ENCODE results near the gene PI16.
"Not testable (repeated sequence)": the region's sequence is repeated elsewhere in the genome, so short reads cannot be mapped to it uniquely, and the experiment has no call there.

PI16 gene

DNA sequence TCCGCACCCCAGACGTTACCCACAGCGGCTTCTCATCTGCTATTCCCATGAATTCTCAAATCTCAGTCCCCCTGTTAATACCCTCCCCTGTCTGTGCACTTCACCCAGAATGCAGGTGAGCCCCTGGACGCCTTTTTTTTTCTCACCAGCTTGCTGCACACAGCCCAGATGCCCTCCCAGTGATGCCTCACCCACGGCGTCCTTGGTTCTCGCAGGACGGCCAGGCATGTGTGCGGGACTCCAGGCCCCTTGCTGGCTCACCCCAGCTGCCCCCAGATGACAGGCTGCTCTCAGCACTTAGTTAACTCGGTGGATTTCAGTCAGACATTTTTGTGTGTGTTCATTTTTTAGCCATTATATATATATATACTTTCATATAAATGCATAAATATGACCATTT is 25.4 kb upstream of the PI16 start:
- no peak for DNase-seq

DNA sequence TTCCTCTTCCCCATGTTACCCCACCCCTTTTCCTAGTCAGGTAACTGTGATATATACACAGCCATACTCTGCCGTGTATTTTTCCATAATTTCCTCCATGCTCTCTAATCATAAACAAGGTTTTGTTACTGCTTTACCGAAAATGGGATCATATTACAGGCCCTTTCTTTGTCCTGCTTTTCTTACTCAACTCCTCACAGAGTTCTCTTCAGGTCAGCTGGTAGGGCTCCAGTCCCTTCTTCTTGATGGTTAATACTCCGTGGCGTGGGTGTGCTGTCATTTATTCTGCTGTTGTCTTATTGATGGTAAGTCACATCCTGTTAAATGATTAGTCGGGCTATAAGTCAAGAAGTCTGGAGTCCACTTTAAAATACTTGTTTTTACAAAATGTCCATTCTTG is 24.9 kb upstream of the PI16 start:
- DNase-seq: no peak

DNA sequence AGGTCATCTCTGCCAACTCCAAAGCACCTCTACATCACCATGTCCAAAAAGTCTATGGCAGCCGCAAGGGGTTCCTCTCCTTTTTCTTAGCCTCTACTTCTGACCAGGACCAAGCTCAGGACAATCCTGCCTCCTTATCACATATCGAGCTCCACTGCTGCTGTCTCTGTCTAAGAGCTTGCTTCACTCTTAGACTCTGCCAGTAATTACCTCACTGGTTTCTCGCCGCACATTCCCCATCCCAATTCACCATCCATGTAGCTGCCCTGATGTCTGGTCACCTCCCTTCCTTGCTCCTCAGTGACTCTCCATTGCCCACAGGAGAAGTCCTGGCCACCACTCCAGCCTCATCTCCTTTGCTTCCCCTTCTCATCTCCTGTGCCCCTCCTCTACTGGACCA is 24.1 kb upstream of the PI16 start:
- no peak for DNase-seq

DNA sequence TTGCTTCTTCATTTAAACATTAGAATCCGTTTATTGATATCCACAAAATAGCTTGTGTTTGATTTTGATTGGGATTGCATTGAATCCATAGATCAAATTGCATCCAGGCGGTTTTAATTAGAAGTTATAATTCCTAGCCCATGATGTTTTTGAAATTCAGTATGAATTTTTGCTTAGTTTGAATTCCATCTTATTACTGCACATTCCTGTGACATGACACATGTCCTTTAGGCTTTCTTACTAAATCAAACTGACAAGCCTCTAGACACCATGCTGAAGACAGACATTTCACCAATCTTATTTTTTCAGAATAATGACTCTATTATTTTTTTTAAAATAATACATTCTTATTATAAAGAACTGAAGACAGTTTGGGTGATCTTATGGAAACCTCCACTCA is 21.4 kb upstream of the PI16 start:
- no peak for DNase-seq

DNA sequence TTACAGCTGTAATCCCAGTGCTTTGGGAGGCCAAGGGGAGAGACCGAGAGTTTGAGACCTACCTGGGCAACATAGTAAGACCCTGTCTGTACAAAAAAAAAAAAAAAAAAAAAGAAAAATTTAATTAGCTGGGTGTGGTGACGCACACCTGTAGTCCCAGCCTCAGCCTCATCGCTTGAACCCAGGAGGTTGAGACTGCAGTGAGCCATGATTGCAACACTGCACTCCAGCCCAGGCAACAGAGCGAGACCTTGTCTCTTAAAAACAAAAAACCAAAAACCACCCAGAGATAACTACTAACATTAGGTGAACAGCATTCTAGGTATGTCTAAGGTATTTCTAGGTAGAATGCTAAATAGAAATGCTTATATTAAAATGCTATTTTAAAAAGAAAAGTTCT is 21.0 kb upstream of the PI16 start:
- DNase-seq: no peak

DNA sequence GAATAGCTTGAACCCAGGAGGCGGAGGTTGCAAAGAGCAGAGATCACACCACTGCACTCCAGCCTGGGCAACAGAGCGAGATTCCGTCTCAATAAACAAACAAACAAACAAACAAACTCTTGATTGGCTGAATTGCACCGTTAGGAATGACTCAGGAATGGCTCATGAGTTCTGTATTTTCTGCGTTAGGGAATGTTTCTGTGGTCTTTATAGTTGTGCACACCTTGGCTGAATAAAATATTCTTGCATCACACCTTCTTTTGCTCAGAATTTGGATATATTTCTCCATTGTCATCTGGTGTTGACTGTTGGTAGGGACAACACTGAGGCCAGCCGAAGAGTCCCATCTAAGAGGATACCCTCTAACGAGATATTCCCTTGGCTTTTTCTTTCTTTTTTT is 19.6 kb upstream of the PI16 start:
- DNase-seq: no peak

DNA sequence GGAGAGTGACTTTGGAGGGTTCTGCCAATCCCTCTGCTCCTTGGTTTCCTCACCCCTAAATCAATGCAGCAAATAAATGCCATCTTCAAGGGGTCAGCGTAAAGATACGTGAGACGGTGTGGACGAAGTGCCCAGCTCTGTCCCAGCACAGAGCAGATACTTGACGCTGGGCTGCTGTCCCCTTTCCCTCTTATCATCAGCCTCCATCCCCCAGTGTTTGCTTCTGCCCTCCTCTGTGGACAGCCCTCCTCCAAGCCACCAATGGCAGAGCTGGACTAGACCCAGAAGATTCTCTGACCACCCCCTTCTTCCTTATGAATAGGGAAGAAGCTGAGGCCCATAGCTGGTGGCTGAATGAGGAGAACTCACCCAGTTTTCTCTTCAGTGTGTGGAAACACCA is 17.7 kb upstream of the PI16 start:
- DNase-seq: no peak

DNA sequence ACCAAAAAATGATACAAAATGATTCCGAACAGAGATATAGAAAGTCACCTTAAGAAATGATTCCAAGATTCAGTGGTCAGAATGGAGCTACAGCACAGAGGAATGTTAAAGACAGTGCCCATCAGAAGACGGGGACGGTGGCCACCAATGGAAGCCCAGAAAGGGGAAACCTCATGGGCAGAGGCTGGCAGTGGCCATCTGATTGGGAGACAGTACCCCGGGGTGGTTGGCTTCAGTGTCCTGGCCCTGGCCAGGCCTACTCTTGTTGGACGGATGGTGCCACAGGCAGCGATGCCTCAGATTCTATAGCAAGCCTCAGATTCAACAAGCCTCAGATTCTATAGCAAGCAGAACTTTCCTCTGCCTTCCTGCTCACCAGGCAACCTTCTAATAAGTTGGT is 16.6 kb upstream of the PI16 start:
- no peak for DNase-seq

DNA sequence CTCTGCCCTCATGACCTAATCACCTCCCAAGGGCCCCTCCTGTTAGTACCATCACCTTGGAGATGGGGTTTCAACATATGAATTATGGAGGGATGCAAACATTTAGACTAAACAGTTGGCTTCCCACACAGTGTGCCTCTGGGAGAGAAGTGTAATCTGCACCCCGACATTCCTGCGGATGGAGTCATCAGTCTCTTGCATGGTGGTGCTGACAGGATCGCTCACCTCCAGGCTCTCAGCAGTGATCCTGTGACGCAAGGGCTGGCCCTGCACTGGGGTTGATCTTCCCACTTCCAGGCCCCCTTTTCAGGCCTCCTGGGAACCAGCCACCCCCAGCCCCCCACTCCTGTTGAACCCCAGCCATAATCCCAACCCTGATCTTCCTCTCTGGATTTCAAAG is 16.0 kb upstream of the PI16 start:
- DNase-seq: no peak

DNA sequence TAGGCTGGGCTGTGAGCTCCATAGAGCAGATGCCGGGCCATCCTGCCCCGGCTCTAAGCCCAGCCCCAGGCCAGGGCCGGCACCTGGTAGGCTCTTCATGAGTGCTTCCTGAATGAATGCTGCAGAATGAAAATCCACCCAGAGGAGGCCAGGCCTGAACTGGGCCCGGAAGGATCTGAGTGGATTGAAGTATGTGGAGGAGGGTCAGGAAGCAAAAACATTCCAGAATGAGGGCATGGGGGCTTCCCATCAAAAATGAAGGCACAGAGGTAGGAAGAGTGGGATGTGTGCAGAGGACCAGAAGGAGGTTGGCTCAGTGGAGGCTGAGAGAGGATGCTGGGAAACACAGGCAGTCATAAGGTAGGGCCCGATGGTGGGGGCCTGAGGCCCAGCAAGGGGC is 15.5 kb upstream of the PI16 start:
- DNase-seq: not testable (repeated sequence)

DNA sequence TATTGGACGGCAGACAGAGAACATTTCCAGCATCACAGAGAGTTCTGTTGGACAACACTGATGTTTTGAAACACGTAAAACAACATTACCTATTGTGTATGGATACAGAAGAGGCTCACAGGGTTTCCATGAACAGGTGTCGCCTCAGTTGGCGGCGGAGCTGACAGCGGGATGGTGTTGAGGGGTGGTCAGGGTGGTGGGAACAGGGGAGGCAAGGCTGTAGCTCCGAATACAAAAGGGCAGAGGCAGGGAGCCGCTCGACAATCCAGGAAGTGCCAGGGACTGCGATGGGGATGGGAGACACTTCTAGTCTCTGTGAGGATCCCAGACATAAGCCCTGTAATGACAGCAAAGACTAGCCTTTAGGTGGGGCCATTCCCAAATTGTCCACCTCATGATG is 14.5 kb upstream of the PI16 start:
- DNase-seq: no peak

DNA sequence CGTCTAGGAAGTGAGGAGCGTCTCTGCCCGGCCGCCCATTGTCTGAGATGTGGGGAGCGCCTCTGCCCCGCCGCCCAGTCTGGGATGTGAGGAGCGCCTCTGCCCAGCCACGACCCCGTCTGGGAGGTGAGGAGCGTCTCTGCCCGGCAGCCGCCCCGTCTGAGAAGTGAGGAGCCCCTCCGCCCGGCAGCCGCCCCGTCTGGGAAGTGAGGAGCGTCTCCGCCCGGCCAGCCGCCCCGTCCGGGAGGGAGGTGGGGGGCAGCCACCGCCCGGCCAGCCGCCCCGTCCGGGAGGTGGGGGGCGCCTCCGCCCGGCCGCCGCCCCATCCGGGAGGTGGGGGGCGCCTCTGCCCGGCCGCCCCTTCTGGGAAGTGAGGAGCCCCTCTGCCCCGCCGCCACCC is 13.0 kb upstream of the PI16 start:
- DNase-seq: not testable (repeated sequence)

DNA sequence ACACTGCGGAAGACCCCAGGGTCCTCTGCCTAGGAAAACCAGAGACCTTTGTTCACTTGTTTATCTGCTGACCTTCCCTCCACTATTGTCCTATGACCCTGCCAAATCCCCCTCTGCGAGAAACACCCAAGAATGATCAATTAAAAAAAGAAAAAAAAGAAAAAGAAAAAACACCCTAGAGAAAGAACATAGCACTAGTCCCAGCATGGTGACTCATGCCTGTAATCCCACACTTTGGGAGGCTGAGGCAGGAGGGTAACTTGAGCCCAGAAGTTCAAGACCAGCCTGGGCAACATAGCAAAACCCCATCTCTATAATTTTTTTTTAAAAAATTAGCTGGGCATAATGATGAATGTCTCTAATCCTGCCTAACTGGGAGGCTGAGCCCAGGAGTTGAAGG is 12.2 kb upstream of the PI16 start:
- not testable (repeated sequence) for DNase-seq

DNA sequence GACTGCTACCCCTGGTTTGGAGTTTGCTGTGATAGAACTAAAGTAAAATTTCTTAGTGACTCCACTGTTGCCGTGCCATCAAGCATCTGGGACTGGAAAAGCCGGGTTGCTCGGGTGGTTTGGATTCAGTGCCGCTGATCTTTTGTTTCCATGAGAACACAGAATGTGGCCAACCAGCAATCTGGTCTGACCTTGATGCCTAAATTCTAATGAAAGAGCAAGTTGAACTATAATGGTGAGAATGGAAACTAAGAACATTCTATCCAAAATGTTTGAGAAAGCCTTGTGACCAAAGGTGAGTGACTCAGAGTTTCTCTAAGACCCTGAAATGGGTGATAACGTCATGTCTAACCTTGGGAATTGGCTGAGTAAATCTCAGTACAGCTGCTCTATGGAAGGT is 9.9 kb upstream of the PI16 start:
- no peak for DNase-seq

DNA sequence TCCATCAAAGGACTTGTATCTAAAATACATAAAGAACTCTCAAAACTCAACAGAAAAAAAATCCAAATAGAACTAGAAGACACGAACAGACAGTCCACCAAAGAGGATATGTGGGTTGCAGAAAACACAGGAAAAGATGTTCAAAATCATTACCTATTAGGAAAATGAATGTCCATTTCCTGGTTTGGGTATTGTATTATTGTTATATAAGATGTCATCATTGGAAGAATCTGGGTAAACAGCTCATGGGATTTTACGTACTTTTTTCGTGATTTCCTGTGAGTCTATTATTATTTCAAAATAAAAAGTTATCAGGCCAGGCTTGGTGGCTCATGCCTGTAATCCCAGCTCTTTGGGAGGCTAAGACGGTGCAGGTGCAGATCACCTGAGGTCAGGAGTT is 9.2 kb upstream of the PI16 start:
- no peak for DNase-seq

DNA sequence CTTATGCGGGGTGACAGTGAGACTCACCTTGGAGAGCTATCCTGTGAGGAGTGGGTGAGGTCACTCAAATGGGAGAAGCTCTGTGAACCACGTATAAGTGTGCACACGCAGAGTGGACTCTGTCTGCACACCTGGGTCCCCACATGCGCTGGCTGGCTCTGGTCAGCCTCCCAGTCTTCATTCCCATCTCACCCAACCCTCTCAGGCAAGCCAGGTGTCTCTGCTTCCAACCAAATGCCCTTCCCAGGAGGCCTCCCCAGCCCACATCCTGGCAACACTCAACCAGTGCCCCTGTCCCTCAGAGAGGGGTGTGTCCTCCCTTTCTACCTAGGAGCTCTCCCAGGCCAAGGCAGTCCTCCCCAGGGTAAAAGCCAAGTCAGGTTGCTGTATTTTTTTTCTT is 8.0 kb upstream of the PI16 start:
- DNase-seq: no peak

DNA sequence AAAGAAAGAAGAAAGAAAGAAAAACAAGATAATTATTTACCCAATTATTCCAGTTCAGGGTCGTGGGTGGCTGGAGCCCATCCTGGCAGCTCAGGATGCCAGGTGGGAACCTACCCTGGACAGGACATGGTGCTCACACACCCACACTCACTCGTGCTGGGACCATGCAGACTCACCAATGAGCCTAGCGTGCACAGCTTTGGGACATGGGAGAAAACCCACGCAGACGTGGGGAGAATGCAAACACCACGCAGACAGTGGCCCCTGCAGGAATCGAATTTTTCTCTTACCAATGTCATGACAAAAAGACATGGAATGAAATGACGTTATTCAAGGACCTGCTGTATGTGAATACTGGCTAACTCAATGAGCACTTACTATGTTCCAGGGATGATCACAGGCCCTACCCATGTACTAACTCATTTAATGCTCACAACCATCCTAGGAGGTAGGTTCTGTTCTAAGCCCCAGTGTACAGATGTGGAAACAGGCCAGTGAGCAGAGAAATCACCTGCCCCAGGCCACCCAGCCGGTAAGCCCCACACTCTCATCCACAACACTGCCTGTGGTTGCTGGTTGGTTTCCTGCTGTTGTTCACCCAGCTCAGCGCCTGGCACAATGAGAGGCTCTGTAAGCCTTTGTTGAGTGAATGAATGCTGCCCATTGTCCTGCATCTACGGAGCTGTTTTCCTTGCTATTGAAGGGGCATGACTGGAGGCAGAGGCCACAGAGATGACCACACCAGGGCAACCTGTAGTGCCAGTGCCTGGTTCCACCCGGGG is 6.8 kb upstream of the PI16 start:
- DNase-seq: no peak

DNA sequence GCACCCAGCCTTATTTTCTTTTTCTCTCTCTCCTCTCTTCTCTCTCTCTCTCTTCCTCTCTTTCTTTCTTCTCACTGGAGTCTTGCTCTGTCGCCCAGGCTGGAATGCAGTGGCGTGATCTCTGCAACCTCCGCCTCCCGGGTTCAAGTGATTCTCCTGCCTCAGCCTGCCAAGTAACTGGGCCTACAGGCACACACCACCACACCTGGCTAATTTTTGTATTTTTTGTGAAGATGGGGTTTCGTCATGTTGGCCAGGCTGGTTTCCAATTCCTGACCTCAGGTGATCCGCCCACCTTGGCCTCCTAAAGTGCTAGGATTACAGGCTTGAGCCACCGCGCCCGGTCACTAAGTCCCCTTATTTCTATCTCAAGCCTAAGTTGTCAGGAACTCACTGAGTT is 5.5 kb upstream of the PI16 start:
- DNase-seq: not testable (repeated sequence)

DNA sequence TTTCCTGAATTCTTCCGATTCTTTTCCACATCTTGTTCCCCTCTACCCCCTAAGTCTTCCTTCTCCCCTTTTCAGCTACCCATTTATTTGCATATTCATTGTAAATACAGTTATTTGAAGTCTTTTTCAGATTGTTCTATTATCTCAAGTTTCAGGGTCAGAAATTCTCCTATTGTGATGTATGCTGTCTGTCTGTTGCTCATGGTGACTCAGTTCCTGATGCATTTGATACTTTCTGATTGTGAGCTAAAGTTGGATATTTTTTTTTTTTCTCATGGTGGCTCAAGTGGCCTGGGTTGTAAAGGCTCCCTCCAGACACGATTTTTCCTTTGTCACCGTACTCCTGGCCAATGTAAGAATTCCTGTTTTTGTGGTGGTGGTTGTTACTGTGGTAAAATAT is 4.9 kb upstream of the PI16 start:
- no peak for DNase-seq

DNA sequence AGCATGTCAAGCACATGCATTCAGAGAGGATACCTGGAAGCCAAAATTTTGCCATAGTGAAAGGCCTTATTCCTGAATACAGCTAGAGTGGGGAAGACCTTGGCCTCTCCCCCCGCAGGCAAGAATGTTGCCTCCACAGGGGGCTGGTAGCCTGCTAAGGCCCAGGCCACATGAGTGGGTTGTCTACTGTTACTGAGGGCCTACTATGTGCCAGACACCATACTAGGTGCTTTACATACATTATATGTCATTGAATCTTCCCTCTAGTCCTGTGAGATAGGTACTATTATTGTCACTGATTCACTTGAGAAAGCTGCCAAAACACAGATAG is 642 bp upstream of the PI16 start:
- no peak for DNase-seq

DNA sequence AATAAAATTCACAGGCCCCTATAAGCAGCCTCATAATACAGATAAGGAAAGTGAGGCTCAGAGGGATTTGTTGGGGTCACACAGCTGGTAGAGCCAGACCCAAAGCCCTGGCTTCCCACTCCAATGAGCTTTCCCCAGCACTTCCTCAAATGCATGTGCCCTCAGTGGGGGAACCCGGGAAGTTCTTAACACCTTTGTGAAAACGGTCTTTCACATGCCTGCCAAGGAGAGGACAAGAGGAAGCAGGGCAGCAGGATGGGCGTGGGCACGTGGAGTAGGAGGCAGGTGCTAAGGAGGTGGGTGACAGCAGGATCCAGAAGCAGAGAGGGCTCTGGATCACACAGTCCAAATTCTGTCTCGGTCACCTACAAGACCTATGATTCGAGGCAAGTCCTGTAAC is 598 bp downstream of the PI16 start:
- no peak for DNase-seq

DNA sequence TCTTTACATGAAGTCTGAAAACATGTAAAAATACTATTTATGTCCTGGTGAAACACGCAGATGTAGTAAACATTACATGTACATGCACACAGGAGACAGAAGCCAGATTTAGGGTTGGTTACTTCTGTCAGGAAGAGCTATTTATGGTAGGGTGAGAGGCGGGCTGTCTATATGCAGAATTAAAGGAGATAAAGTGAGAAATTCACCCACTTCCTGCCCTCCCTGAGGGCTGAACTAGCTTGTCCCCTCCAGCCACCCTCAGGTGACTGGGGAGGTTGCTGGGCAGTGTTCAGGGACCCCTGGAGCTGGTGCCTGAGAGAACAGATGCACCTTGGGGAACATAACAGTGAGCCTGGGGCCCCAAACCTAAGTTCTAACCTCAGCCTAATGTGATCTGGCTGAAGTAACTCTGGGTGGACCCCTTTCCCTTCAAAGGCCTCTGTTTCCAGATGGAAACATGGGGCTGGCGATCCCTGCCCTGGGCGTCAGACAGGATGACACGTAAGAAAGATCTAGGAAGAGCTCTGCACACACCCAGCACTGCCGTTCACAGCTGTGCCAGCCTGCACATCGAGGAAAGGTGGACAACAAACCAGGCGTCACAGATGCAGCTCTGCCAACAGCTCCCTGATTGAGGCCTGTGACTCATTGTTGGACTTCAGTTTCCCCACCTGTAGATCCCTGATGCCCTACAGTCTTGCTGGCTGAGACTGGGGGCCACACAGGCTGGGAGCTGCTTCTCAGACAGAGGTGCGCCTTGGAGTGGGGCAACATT is 1.3 kb downstream of the PI16 start:
- no peak for DNase-seq

DNA sequence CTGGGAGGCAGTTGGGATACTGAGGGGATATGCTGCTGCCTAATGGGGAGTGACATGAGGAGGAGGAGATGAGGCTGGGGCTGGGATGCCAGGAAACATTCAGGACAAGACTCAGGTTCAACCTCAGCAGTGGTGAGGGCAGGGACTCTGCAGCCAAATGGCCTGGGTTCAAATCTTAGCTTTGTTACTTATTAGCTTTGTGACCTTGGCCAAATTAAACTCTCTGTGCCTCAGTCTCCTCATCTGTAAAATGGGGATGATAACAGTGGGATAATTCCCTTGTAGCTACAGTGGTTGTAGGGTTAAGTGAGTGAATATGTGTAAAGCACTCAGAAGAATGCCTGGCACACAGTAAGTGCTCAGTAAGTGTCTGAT is 1.9 kb downstream of the PI16 start:
- no peak for DNase-seq

DNA sequence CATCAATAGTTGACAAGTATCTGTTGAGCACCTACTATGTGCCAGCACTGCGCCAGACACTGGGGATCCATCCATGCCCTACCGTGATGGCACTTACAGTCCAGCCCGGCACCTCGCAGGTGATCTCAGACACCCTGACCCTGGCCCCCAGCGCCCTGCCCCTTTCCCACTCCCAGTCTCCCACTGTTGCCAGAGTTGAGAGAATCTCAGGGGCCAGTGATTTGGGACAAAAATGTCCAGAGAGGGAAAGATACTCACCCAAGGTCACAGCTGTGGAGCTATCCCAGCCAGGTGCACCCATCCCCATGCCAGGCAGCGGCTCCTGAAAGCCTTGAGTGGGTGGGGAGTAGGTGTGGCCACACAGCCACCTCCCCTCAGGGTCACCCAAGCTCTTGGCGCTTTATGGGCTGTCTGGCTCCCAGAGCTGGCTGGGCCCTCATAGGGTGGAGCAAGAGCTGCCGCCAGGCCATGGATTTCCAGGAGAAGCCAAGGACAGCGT is 3.3 kb downstream of the PI16 start:
- no peak for DNase-seq

All from NCI-H510A treated with DMSO at 0.1 percent for 48 hours (cell line).